ENCODE results near the gene LCN15.

Gene LCN15

DNA sequence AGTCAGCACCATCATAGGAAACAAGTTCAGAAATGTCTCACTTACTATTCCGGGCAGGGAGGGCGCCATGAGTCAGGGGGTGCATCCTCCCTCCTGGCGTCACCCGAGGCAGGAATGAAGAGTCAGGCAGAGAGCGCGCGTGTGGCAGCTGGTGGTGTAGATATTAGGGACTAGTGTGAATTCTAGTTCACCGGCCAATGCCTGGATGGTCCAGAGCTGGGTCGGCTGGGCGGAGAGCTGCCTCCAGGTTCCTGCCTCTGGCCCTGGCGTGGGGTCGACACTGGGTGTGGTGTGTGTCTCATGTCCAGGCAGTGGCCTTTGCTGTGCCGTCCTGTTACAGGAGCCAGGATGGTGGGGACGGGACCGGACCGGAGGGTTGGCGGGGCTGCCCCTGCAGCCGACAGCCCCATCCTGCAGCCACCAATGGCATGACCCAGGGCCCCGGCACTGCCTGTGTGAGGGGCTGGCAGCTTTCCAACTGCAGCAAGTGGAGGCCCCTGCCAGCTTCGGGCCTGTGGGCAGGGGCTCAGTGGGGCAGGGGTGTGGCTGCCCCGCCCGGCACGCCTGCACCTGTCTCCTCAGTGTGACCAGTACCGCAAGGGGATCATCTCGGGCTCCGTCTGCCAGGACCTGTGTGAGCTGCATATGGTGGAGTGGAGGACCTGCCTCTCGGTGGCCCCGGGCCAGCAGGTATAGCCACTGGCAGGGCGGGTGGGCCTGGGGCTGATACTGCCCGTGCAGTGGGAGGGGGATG is 42.8 kb downstream of the LCN15 start:
- Histone ChIP-seq H3K4me3 (ENCODE audit: severe bottlenecking) (no peak overlapping the region), H3K27ac (ENCODE audit: poor library complexity, severe bottlenecking) (peak overlapping the region; percentile 33), H3K36me3 (ENCODE audit: low read depth) (peaks cover 40% of the 10 kb centered on the region), H3K4me1 (ENCODE audit: insufficient read depth, poor library complexity, severe bottlenecking) (peaks cover 24% of the 10 kb centered on the region), H3K9me3 (ENCODE audit: severe bottlenecking) (no peaks in the 10 kb centered on the region), H3K27me3 (ENCODE audit: insufficient read depth, poor library complexity, severe bottlenecking) (no peaks in the 10 kb centered on the region)
- DNase-seq (ENCODE audit: low spot score) (no peak), ATAC-seq (ENCODE audit: low read depth) (peak; percentile 72)
- TF ChIP-seq CTCF (IDR thresholded peaks at IDR 0.05; ENCODE audit: poor library complexity, severe bottlenecking): no peak

- no peak for TF ChIP-seq CTCF (IDR thresholded peaks at IDR 0.05; ENCODE audit: poor library complexity, severe bottlenecking)
- H3K27ac ChIP-seq (ENCODE audit: poor library complexity, severe bottlenecking): peak overlapping the region; percentile 33
- no peak overlapping the region for H3K4me3 ChIP-seq (ENCODE audit: severe bottlenecking)
- H3K27me3 ChIP-seq (ENCODE audit: insufficient read depth, poor library complexity, severe bottlenecking): no peaks in the 10 kb centered on the region
- H3K9me3 ChIP-seq (ENCODE audit: severe bottlenecking): no peaks in the 10 kb centered on the region
- DNase-seq (ENCODE audit: low spot score) (no peak), ATAC-seq (ENCODE audit: low read depth) (no peak)
- H3K4me1 ChIP-seq (ENCODE audit: insufficient read depth, poor library complexity, severe bottlenecking): peaks cover 21% of the 10 kb centered on the region
- peaks cover 34% of the 10 kb centered on the region for H3K36me3 ChIP-seq (ENCODE audit: low read depth)
Measured at GRCh38 chr9:136720898-136721338, 43.4 kb downstream of the LCN15 start.

DNA sequence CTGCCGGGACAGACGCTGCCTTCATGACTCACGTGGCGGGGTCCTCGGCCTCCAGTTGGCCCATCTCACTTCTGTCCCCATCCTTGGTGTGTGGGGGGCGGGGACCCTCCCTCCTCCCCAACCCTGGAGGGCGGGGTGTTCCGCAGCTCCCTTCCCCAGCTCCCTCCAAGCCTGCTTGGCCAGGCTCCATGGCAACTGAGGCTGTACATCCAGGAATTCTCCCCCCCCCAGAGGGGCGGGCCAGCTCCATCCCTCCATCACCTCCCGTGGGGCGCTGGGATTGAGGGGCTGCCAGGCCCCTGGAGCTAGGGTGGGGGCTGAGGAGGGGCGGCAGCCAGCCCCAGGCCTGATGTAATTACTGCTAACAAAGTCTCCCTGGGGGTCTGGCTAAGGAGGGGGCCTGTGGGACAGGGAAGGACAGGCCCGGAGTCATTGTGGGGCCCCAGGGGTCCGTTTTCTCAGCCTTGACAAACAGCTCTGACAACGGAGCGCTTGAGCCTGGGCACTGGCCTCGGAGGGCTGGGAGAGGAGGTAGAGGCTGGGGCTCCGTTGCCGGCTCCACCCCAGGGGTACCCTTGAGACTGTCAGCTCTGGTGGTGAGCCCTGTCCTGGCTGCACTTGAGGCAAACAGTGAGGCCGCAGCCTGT is 43.9 kb downstream of the LCN15 start:
- Histone ChIP-seq H3K4me1 (ENCODE audit: insufficient read depth, poor library complexity, severe bottlenecking) (peaks cover 16% of the 10 kb centered on the region), H3K4me3 (ENCODE audit: severe bottlenecking) (no peak overlapping the region), H3K36me3 (ENCODE audit: low read depth) (peaks cover 29% of the 10 kb centered on the region), H3K27ac (ENCODE audit: poor library complexity, severe bottlenecking) (peak overlapping the region; percentile 33), H3K9me3 (ENCODE audit: severe bottlenecking) (no peaks in the 10 kb centered on the region), H3K27me3 (ENCODE audit: insufficient read depth, poor library complexity, severe bottlenecking) (no peaks in the 10 kb centered on the region)
- DNase-seq (ENCODE audit: low spot score) (no peak), ATAC-seq (ENCODE audit: low read depth) (no peak)
- TF ChIP-seq CTCF (IDR thresholded peaks at IDR 0.05; ENCODE audit: poor library complexity, severe bottlenecking): no peak

- Histone ChIP-seq H3K4me1 (ENCODE audit: insufficient read depth, poor library complexity, severe bottlenecking) (peaks cover 16% of the 10 kb centered on the region), H3K27me3 (ENCODE audit: insufficient read depth, poor library complexity, severe bottlenecking) (no peaks in the 10 kb centered on the region), H3K4me3 (ENCODE audit: severe bottlenecking) (no peak overlapping the region), H3K36me3 (ENCODE audit: low read depth) (peaks cover 18% of the 10 kb centered on the region), H3K9me3 (ENCODE audit: severe bottlenecking) (no peaks in the 10 kb centered on the region), H3K27ac (ENCODE audit: poor library complexity, severe bottlenecking) (no peak overlapping the region)
- TF ChIP-seq CTCF (IDR thresholded peaks at IDR 0.05; ENCODE audit: poor library complexity, severe bottlenecking): no peak
- DNase-seq (ENCODE audit: low spot score) (no peak), ATAC-seq (ENCODE audit: low read depth) (no peak)
Measured at GRCh38 chr9:136719195-136719880, 45.0 kb downstream of the LCN15 start.
